GM23338 (cell line): ENCODE data around the gene TNFRSF4. TPM values are rescaled to one million over a fixed set of nuclear protein-coding genes. Genes with fewer than 3 reads are reported as not detected.

ENCODE experiments used
- ATAC-seq: fragments of 200-7000 bp; cut with Tn5 transposase; 3 replicates; pipeline ENCODE4 v1.9.1; 2020
- DNase-seq: peaks from one replicate; pipeline ENCODE4 v3.0.0-alpha.2; 2015; ENCODE audit warnings: low spot score
- H2AFZ ChIP-seq: fragments of 200-600 bp; sonication (generic); 2 replicates; pipeline ENCODE4 v1.8.0; 2016; ENCODE audit warnings: antibody characterized with exemption, mild to moderate bottlenecking, moderate library complexity
- H3F3A ChIP-seq: fragments of 200-600 bp; sonication (generic); replicated peaks from 2 replicates; pipeline ENCODE4 v1.8.0; 2017; ENCODE audit warnings: antibody characterized with exemption, mixed run types, low read depth
- H3K27ac ChIP-seq: fragments of 200-600 bp; sonication (generic); 2 replicates; pipeline ENCODE4 v1.6.1; 2016; ENCODE audit warnings: low read depth
- H3K27me3 ChIP-seq: fragments of 200-600 bp; sonication (generic); 2 replicates; pipeline ENCODE4 v1.8.0; 2016; ENCODE audit warnings: mild to moderate bottlenecking, mixed run types, moderate library complexity; ENCODE audit not compliant: insufficient read depth
- H3K36me3 ChIP-seq: fragments of 200-600 bp; sonication (generic); 2 replicates; pipeline ENCODE4 v1.8.0; 2016; ENCODE audit warnings: mild to moderate bottlenecking; ENCODE audit not compliant: insufficient read depth
- H3K4me1 ChIP-seq: fragments of 200-600 bp; sonication (generic); 2 replicates; pipeline ENCODE4 v1.8.0; 2016; ENCODE audit warnings: mild to moderate bottlenecking, moderate library complexity; ENCODE audit not compliant: insufficient read depth
- H3K4me2 ChIP-seq: fragments of 200-600 bp; sonication (generic); 2 replicates; pipeline ENCODE4 v1.7.1; 2017; ENCODE audit warnings: mixed run types
- H3K4me3 ChIP-seq: fragments of 200-600 bp; sonication (generic); 2 replicates; pipeline ENCODE4 v1.6.1; 2016; ENCODE audit warnings: mixed run types
- H3K79me2 ChIP-seq: fragments of 200-600 bp; sonication (generic); replicated peaks from 2 replicates; pipeline ENCODE4 v1.8.0; 2017; ENCODE audit warnings: mild to moderate bottlenecking; ENCODE audit not compliant: insufficient read depth
- H3K9me2 ChIP-seq: fragments of 200-600 bp; sonication (generic); 2 replicates; pipeline ENCODE4 v1.8.0; 2017; ENCODE audit not compliant: insufficient read depth
- H4K20me1 ChIP-seq: fragments of 200-600 bp; sonication (generic); replicated peaks from 2 replicates; pipeline ENCODE4 v1.8.0; 2017; ENCODE audit warnings: mild to moderate bottlenecking; ENCODE audit not compliant: insufficient read depth
- H3K27ac Mint-ChIP-seq: 2 replicates; pipeline ENCODE4 v1.8.0; 2020; ENCODE audit warnings: inconsistent platforms, mild to moderate bottlenecking, moderate library complexity, mixed read lengths
- H3K27me3 Mint-ChIP-seq: 3 replicates; pipeline ENCODE4 v1.8.0; 2022; ENCODE audit warnings: low read depth, mild to moderate bottlenecking, moderate library complexity, mixed read lengths, inconsistent platforms; ENCODE audit not compliant: insufficient read depth, poor library complexity
- H3K36me3 Mint-ChIP-seq: 3 replicates; pipeline ENCODE4 v1.8.0; 2021; ENCODE audit warnings: low read depth, mild to moderate bottlenecking, inconsistent platforms, moderate library complexity, mixed read lengths
- H3K4me1 Mint-ChIP-seq: 3 replicates; pipeline ENCODE4 v1.8.0; 2020; ENCODE audit warnings: mild to moderate bottlenecking, inconsistent platforms, mixed read lengths
- H3K4me3 Mint-ChIP-seq: 3 replicates; pipeline ENCODE4 v1.8.0; 2021; ENCODE audit warnings: moderate library complexity, mild to moderate bottlenecking, inconsistent platforms, mixed read lengths
- H3K9me3 Mint-ChIP-seq: 3 replicates; pipeline ENCODE4 v1.8.0; 2020; ENCODE audit warnings: moderate library complexity, mild to moderate bottlenecking, inconsistent platforms, mixed read lengths
- CREB1 ChIP-seq: fragments of 250-450 bp; sonication (Bioruptor Pico); IDR thresholded peaks from 2 replicates; pipeline ENCODE4 v1.5.0; 2020; ENCODE audit warnings: low read depth, mild to moderate bottlenecking, moderate library complexity
- EZH2phosphoT487 ChIP-seq: fragments of 200-600 bp; sonication (generic); IDR thresholded peaks from one replicate; pipeline ENCODE4 v1.8.1; 2018; ENCODE audit warnings: antibody characterized with exemption; ENCODE audit not compliant: unreplicated experiment
- NANOG ChIP-seq: IDR thresholded peaks from 2 replicates; pipeline ENCODE4 v1.6.1; 2016; ENCODE audit warnings: antibody characterized with exemption, borderline replicate concordance
- polyA plus RNA-seq: library from polyadenylated mRNA; unstranded; fragments of >200 nt; fragmentation: Nextera tagmentation; extraction: Ambion mirVana; gene quantifications from 2 replicates; pipeline ENCODE4 v1.2.1, GENCODE V29; 2016
- total RNA-seq: library from RNA; depleted of rRNA; stranded (reverse); fragments of >200 nt; shearing (Covaris generic); gene quantifications from 2 replicates; pipeline ENCODE4 v1.2.3, GENCODE V29; 2014
- TF ChIP-seq, protein P1 (sequence below): fragments of 250-450 bp; sonication (Bioruptor Pico); IDR thresholded peaks from 2 replicates; pipeline ENCODE4 v1.5.0; 2020; ENCODE audit warnings: mild to moderate bottlenecking, moderate library complexity
- TF ChIP-seq, protein P2 (sequence below): IDR thresholded peaks from 2 replicates; pipeline ENCODE4 v1.6.1; 2016; ENCODE audit warnings: antibody characterized with exemption

Gene TNFRSF4
- total and polyA plus RNA-seq, 2 experiments from 2014 or later = not detected

DNA sequence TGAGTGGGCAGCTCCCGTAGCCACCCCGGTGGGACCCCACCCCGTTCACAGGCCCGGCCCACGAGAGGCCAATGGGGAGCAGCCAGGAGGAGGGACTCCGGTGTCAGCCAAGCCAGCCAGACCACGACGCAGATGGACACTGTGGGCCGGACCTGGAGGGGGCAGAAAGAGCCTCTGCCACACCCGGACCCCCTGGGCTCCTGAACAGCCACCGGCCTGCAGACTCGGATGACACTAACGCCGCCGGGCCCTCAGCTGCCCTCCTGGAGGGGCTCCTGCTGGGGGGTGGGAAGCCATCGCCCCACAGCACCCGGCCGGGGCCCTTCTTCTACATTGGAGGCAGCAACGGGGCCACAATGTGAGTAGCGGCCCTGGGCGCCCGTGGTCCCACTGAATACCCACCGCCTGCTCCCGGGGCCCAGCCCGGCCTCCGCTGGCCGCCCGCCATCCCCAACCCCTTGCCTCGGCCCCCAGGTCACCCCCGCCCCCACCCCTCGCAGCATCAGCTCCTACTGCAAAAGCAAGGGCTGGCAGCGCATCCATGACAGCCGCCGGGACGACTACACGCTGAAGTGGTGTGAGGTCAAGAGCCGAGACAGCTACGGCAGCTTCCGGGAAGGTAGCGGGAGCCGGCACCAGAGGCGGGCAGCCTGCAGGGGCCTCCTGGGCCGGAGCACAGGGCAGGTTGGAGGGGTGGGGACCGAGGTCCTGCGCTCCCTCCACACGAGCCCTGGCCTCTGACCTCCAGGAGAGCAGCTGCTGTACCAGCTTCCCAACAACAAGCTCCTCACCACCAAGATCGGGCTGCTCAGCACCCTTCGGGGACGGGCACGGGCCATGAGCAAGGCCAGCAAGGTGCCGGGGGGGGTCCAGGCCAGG lies 33.7 kb downstream of the TNFRSF4 start (continued):
- TF ChIP-seq, protein P1, sequence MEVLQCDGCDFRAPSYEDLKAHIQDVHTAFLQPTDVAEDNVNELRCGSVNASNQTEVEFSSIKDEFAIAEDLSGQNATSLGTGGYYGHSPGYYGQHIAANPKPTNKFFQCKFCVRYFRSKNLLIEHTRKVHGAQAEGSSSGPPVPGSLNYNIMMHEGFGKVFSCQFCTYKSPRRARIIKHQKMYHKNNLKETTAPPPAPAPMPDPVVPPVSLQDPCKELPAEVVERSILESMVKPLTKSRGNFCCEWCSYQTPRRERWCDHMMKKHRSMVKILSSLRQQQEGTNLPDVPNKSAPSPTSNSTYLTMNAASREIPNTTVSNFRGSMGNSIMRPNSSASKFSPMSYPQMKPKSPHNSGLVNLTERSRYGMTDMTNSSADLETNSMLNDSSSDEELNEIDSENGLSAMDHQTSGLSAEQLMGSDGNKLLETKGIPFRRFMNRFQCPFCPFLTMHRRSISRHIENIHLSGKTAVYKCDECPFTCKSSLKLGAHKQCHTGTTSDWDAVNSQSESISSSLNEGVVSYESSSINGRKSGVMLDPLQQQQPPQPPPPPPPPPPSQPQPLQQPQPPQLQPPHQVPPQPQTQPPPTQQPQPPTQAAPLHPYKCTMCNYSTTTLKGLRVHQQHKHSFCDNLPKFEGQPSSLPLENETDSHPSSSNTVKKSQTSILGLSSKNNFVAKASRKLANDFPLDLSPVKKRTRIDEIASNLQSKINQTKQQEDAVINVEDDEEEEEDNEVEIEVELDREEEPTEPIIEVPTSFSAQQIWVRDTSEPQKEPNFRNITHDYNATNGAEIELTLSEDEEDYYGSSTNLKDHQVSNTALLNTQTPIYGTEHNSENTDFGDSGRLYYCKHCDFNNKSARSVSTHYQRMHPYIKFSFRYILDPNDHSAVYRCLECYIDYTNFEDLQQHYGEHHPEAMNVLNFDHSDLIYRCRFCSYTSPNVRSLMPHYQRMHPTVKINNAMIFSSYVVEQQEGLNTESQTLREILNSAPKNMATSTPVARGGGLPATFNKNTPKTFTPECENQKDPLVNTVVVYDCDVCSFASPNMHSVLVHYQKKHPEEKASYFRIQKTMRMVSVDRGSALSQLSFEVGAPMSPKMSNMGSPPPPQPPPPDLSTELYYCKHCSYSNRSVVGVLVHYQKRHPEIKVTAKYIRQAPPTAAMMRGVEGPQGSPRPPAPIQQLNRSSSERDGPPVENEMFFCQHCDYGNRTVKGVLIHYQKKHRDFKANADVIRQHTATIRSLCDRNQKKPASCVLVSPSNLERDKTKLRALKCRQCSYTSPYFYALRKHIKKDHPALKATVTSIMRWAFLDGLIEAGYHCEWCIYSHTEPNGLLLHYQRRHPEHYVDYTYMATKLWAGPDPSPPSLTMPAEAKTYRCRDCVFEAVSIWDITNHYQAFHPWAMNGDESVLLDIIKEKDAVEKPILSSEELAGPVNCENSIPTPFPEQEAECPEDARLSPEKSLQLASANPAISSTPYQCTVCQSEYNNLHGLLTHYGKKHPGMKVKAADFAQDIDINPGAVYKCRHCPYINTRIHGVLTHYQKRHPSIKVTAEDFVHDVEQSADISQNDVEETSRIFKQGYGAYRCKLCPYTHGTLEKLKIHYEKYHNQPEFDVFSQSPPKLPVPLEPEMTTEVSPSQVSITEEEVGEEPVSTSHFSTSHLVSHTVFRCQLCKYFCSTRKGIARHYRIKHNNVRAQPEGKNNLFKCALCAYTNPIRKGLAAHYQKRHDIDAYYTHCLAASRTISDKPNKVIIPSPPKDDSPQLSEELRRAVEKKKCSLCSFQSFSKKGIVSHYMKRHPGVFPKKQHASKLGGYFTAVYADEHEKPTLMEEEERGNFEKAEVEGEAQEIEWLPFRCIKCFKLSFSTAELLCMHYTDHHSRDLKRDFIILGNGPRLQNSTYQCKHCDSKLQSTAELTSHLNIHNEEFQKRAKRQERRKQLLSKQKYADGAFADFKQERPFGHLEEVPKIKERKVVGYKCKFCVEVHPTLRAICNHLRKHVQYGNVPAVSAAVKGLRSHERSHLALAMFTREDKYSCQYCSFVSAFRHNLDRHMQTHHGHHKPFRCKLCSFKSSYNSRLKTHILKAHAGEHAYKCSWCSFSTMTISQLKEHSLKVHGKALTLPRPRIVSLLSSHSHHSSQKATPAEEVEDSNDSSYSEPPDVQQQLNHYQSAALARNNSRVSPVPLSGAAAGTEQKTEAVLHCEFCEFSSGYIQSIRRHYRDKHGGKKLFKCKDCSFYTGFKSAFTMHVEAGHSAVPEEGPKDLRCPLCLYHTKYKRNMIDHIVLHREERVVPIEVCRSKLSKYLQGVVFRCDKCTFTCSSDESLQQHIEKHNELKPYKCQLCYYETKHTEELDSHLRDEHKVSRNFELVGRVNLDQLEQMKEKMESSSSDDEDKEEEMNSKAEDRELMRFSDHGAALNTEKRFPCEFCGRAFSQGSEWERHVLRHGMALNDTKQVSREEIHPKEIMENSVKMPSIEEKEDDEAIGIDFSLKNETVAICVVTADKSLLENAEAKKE (CRISPR knock-in tag) = no peak
- TF ChIP-seq, protein P2, sequence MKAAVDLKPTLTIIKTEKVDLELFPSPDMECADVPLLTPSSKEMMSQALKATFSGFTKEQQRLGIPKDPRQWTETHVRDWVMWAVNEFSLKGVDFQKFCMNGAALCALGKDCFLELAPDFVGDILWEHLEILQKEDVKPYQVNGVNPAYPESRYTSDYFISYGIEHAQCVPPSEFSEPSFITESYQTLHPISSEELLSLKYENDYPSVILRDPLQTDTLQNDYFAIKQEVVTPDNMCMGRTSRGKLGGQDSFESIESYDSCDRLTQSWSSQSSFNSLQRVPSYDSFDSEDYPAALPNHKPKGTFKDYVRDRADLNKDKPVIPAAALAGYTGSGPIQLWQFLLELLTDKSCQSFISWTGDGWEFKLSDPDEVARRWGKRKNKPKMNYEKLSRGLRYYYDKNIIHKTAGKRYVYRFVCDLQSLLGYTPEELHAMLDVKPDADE = no peak
- TF ChIP-seq CREB1 (CRISPR knock-in tag) = no peak

DNA sequence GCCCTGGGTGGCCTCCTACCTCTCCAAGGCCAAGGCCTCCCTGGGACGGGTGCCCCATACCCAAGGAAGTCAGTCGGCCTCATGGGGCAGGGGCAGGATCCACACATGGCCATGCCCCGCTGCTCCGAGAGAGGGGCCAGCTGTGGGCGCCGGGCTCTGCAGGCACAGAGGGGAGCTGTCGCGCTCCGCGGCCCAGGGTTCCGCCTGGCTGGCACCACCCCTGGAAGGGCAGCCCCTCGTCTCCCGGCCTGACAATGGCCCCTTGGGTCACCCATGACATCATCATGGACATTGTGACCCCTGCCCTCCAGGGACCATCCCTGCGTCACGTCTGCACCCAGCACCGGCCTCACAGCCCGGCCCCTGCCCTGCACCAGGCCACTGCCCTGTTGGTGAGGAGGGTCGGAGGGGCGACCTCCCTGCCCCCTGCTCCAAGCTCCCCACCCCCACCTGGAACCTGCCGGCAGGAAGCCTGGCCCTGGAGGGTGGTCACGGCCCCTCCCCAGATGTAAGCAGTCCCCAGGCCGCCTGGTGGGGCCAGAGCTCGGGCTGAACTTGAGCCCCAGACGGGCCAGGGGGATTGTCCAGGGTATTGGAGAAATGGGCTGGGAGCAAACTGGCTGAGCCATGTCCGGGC lies 34.5 kb downstream of the TNFRSF4 start:
- H3K9me2 ChIP-seq = no peaks in the 10 kb centered on the region
- H3K4me3 Mint-ChIP-seq = no peak overlapping the region
- no peak overlapping the region for H3K4me2 ChIP-seq
- H3K4me3 ChIP-seq = no peak overlapping the region
- no peaks in the 10 kb centered on the region for H3K36me3 Mint-ChIP-seq
- no peak overlapping the region for H3K27ac Mint-ChIP-seq
- TF ChIP-seq EZH2phosphoT487 (no peak), NANOG (no peak)
- peaks cover 8% of the 10 kb centered on the region; the same call in 1 of the 2 replicates for H3K4me1 ChIP-seq
- H3K27me3 ChIP-seq = no peaks in the 10 kb centered on the region
- H3K27ac ChIP-seq = no peak overlapping the region
- no peaks in the 10 kb centered on the region for H3K36me3 ChIP-seq
- H4K20me1 ChIP-seq = no peaks in the 10 kb centered on the region
- H2AFZ ChIP-seq = no peak overlapping the region
- H3K9me3 Mint-ChIP-seq = no peaks in the 10 kb centered on the region; the same call in 2 of the 3 replicates
- H3K4me1 Mint-ChIP-seq = peaks cover 16% of the 10 kb centered on the region
- no peaks in the 10 kb centered on the region for H3F3A ChIP-seq
- DNase-seq = peak; percentile 1
- H3K79me2 ChIP-seq = no peaks in the 10 kb centered on the region
- no peak for ATAC-seq
- peaks cover 8% of the 10 kb centered on the region for H3K27me3 Mint-ChIP-seq
